ENCODE measurements around the gene CYP27C1. TPM values are rescaled to one million over a fixed set of nuclear protein-coding genes. Genes with fewer than 3 reads are reported as not detected.

Gene CYP27C1
- total RNA-seq, 2 donors from 2014 or later, result 0.12 to 0.34 TPM

GRCh38 chr2:127143841-127144782, 76.0 kb downstream of the CYP27C1 start:
- intact Hi-C loops (cut with DNase I, micrococcal nuclease), result no loop called here
- no peak for DNase-seq
- ATAC-seq, result peak; percentile 71

GRCh38 chr2:127142663-127143630, 77.2 kb downstream of the CYP27C1 start:
- intact Hi-C loops (cut with DNase I, micrococcal nuclease), result no loop called here
- ATAC-seq (no peak), DNase-seq (no peak)

- intact Hi-C loops (cut with DNase I, micrococcal nuclease), result no loop called here
- no peak for ATAC-seq
- DNase-seq, result no peak
Measured at GRCh38 chr2:127140538-127140937, 79.6 kb downstream of the CYP27C1 start.

GRCh38 chr2:127139766-127140165, 80.3 kb downstream of the CYP27C1 start:
- intact Hi-C loops (cut with DNase I, micrococcal nuclease), result no loop called here
- ATAC-seq (no peak), DNase-seq (no peak)

- intact Hi-C loops (cut with DNase I, micrococcal nuclease), result no loop called here
- DNase-seq (no peak), ATAC-seq (no peak)
Measured at GRCh38 chr2:127138281-127138680, 81.8 kb downstream of the CYP27C1 start.

GRCh38 chr2:127137741-127138140, 82.4 kb downstream of the CYP27C1 start:
- DNase-seq, result no peak
- no peak for ATAC-seq
- intact Hi-C loops (cut with DNase I, micrococcal nuclease), result no loop called here

- intact Hi-C loops (cut with DNase I, micrococcal nuclease), result no loop called here
- no peak for ATAC-seq
Measured at GRCh38 chr2:127137225-127137624, 82.9 kb downstream of the CYP27C1 start.

GRCh38 chr2:127134833-127135830, 85.0 kb downstream of the CYP27C1 start:
- ATAC-seq (peak; percentile 55), DNase-seq (peak in 1 of 2 donors; percentile 18)
- intact Hi-C loops (cut with DNase I, micrococcal nuclease), result no loop called here

More at GRCh38 chr2:127137225-127137624, 82.9 kb downstream of the CYP27C1 start:
- DNase-seq, result no peak

GRCh38 chr2:127134235-127134634, 85.9 kb downstream of the CYP27C1 start:
- intact Hi-C loops (cut with DNase I, micrococcal nuclease), result no loop called here
- DNase-seq (no peak), ATAC-seq (no peak)

Other genes with a start within 250 kb of the CYP27C1 start
- 10 to 100 TPM; 34.3 to 37.2 TPM for gene BIN1, start 113.1 kb downstream of the CYP27C1 start, total RNA-seq
- gene ERCC3, start 73.8 kb upstream of the CYP27C1 start, total RNA-seq, result 10 to 100 TPM; 27.9 to 30.0 TPM
- 10 to 100 TPM; 73.1 to 81.7 TPM for gene MAP3K2, start 167.7 kb upstream of the CYP27C1 start, total RNA-seq
- gene PROC, start 198.1 kb upstream of the CYP27C1 start, total RNA-seq, result 1 to 10 TPM; 2.9 to 3.6 TPM

Measured in left colon (tissue), 2 donors.